Measurements from ENCODE around the gene UMAD1. TPM values are rescaled to one million over a fixed set of nuclear protein-coding genes. Genes with fewer than 3 reads are reported as not detected.

The UMAD1 gene
- total RNA-seq, 2 donors from 2014 or later = 10.9 to 15.0 TPM

GRCh38 chr7:7703427-7703826 lies 62.9 kb downstream of the UMAD1 start:
- Mint-ChIP-seq H3K27ac (no peak overlapping the region), H3K4me3 (no peak overlapping the region), H3K27me3 (no peaks in the 10 kb centered on the region), H3K36me3 (ENCODE audit: low read depth) (peaks cover 5% of the 10 kb centered on the region), H3K4me1 (peaks cover 16% of the 10 kb centered on the region)
- DNase-seq (no peak), ATAC-seq (no peak)
- H3K9me3 ChIP-seq (ENCODE audit: control insufficient read depth, low read length, poor library complexity, severe bottlenecking) = no peaks in the 10 kb centered on the region

- peaks cover 5% of the 10 kb centered on the region for H3K36me3 Mint-ChIP-seq (ENCODE audit: low read depth)
These were observed 64.3 kb downstream of the UMAD1 start for GRCh38 chr7:7704867-7705266.

GRCh38 chr7:7705318-7705717 lies 64.8 kb downstream of the UMAD1 start:
- Mint-ChIP-seq H3K4me3 (no peak overlapping the region), H3K36me3 (ENCODE audit: low read depth) (peaks cover 5% of the 10 kb centered on the region), H3K4me1 (peaks cover 24% of the 10 kb centered on the region), H3K27me3 (no peaks in the 10 kb centered on the region), H3K27ac (no peak overlapping the region)
- no peaks in the 10 kb centered on the region for H3K9me3 ChIP-seq (ENCODE audit: control insufficient read depth, low read length, poor library complexity, severe bottlenecking)
- ATAC-seq = no peak
- no peak for DNase-seq

More at GRCh38 chr7:7704867-7705266, 64.3 kb downstream of the UMAD1 start:
- H3K4me3 Mint-ChIP-seq = no peak overlapping the region
- DNase-seq (no peak), ATAC-seq (no peak)
- H3K27ac Mint-ChIP-seq = no peak overlapping the region
- H3K4me1 Mint-ChIP-seq = peaks cover 19% of the 10 kb centered on the region
- no peaks in the 10 kb centered on the region for H3K27me3 Mint-ChIP-seq
- no peaks in the 10 kb centered on the region for H3K9me3 ChIP-seq (ENCODE audit: control insufficient read depth, low read length, poor library complexity, severe bottlenecking)

- ATAC-seq (no peak), DNase-seq (no peak)
- Mint-ChIP-seq H3K4me3 (no peak overlapping the region), H3K36me3 (ENCODE audit: low read depth) (peaks cover 5% of the 10 kb centered on the region), H3K27ac (no peak overlapping the region), H3K4me1 (peaks cover 25% of the 10 kb centered on the region), H3K27me3 (no peaks in the 10 kb centered on the region)
- H3K9me3 ChIP-seq (ENCODE audit: control insufficient read depth, low read length, poor library complexity, severe bottlenecking) = no peaks in the 10 kb centered on the region
These were observed 65.6 kb downstream of the UMAD1 start for GRCh38 chr7:7706101-7706511.

- no peak overlapping the region for H3K4me3 Mint-ChIP-seq
- H3K36me3 Mint-ChIP-seq (ENCODE audit: low read depth) = peaks cover 5% of the 10 kb centered on the region
- DNase-seq (no peak), ATAC-seq (no peak)
- H3K27me3 Mint-ChIP-seq = no peaks in the 10 kb centered on the region
- no peaks in the 10 kb centered on the region for H3K9me3 ChIP-seq (ENCODE audit: control insufficient read depth, low read length, poor library complexity, severe bottlenecking)
- H3K4me1 Mint-ChIP-seq = peaks cover 21% of the 10 kb centered on the region
- no peak overlapping the region for H3K27ac Mint-ChIP-seq
These were observed 66.1 kb downstream of the UMAD1 start for GRCh38 chr7:7706556-7707172.

- H3K4me3 Mint-ChIP-seq = no peak overlapping the region
- peaks cover 22% of the 10 kb centered on the region for H3K4me1 Mint-ChIP-seq
- no peak for ATAC-seq
- DNase-seq = no peak
- no peaks in the 10 kb centered on the region for H3K27me3 Mint-ChIP-seq
- H3K9me3 ChIP-seq (ENCODE audit: control insufficient read depth, low read length, poor library complexity, severe bottlenecking) = no peaks in the 10 kb centered on the region
- H3K27ac Mint-ChIP-seq = no peak overlapping the region
- peaks cover 5% of the 10 kb centered on the region for H3K36me3 Mint-ChIP-seq (ENCODE audit: low read depth)
These were observed 66.7 kb downstream of the UMAD1 start for GRCh38 chr7:7707246-7707645.

GRCh38 chr7:7707806-7708205 lies 67.3 kb downstream of the UMAD1 start:
- peaks cover 22% of the 10 kb centered on the region for H3K4me1 Mint-ChIP-seq
- DNase-seq (no peak), ATAC-seq (no peak)
- no peaks in the 10 kb centered on the region for H3K27me3 Mint-ChIP-seq
- no peak overlapping the region for H3K27ac Mint-ChIP-seq
- H3K36me3 Mint-ChIP-seq (ENCODE audit: low read depth) = peaks cover 5% of the 10 kb centered on the region
- H3K9me3 ChIP-seq (ENCODE audit: control insufficient read depth, low read length, poor library complexity, severe bottlenecking) = no peaks in the 10 kb centered on the region
- H3K4me3 Mint-ChIP-seq = no peak overlapping the region

GRCh38 chr7:7709291-7709690 lies 68.7 kb downstream of the UMAD1 start:
- ATAC-seq (no peak), DNase-seq (no peak)
- no peaks in the 10 kb centered on the region for H3K9me3 ChIP-seq (ENCODE audit: control insufficient read depth, low read length, poor library complexity, severe bottlenecking)
- H3K36me3 Mint-ChIP-seq (ENCODE audit: low read depth) = peaks cover 3% of the 10 kb centered on the region
- no peaks in the 10 kb centered on the region for H3K27me3 Mint-ChIP-seq
- no peak overlapping the region for H3K4me3 Mint-ChIP-seq
- H3K27ac Mint-ChIP-seq = peak overlapping the region; percentile 3
- peaks cover 24% of the 10 kb centered on the region for H3K4me1 Mint-ChIP-seq

GRCh38 chr7:7710469-7710868 lies 69.9 kb downstream of the UMAD1 start:
- DNase-seq (no peak), ATAC-seq (no peak)
- Mint-ChIP-seq H3K4me1 (peaks cover 23% of the 10 kb centered on the region), H3K4me3 (no peak overlapping the region), H3K27me3 (no peaks in the 10 kb centered on the region), H3K27ac (peak overlapping the region; percentile 3), H3K36me3 (ENCODE audit: low read depth) (peaks cover 3% of the 10 kb centered on the region)
- H3K9me3 ChIP-seq (ENCODE audit: control insufficient read depth, low read length, poor library complexity, severe bottlenecking) = no peaks in the 10 kb centered on the region

GRCh38 chr7:7713730-7714129 lies 73.2 kb downstream of the UMAD1 start:
- H3K4me3 Mint-ChIP-seq = no peak overlapping the region
- peak overlapping the region; percentile 79 for H3K27ac Mint-ChIP-seq
- ATAC-seq (no peak), DNase-seq (no peak)
- no peaks in the 10 kb centered on the region for H3K9me3 ChIP-seq (ENCODE audit: control insufficient read depth, low read length, poor library complexity, severe bottlenecking)
- no peaks in the 10 kb centered on the region for H3K27me3 Mint-ChIP-seq
- H3K36me3 Mint-ChIP-seq (ENCODE audit: low read depth) = no peaks in the 10 kb centered on the region
- peaks cover 24% of the 10 kb centered on the region for H3K4me1 Mint-ChIP-seq

GRCh38 chr7:7718492-7718891 lies 77.9 kb downstream of the UMAD1 start, which contains the start of gene RPA3:
Gene RPA3, minus strand, starts transcription at chr7:7718607. Its CDS starts 78,189 bp downstream, at chr7:7640418.
- no peak within 1 kb of the TSS for H3K4me3 Mint-ChIP-seq
- peaks cover 5% of the 10 kb centered on the region for H3K4me1 Mint-ChIP-seq
- no peaks in the 10 kb centered on the region for H3K9me3 ChIP-seq (ENCODE audit: control insufficient read depth, low read length, poor library complexity, severe bottlenecking)
- H3K27ac Mint-ChIP-seq = no peak within 1 kb of the TSS
- peaks cover 2% of the 10 kb centered on the region for H3K36me3 Mint-ChIP-seq (ENCODE audit: low read depth)
- H3K27me3 Mint-ChIP-seq = no peaks in the 10 kb centered on the region
- ATAC-seq (no peak), DNase-seq (no peak)

- ATAC-seq (peak; percentile 63), DNase-seq (no peak)
- no peak overlapping the region for H3K27ac Mint-ChIP-seq
- H3K4me3 Mint-ChIP-seq = no peak overlapping the region
- peaks cover 2% of the 10 kb centered on the region for H3K36me3 Mint-ChIP-seq (ENCODE audit: low read depth)
- H3K27me3 Mint-ChIP-seq = no peaks in the 10 kb centered on the region
- no peaks in the 10 kb centered on the region for H3K9me3 ChIP-seq (ENCODE audit: control insufficient read depth, low read length, poor library complexity, severe bottlenecking)
- H3K4me1 Mint-ChIP-seq = peaks cover 4% of the 10 kb centered on the region
These were observed 78.7 kb downstream of the UMAD1 start for GRCh38 chr7:7719236-7719635.

GRCh38 chr7:7720193-7720592 lies 79.6 kb downstream of the UMAD1 start:
- no peaks in the 10 kb centered on the region for H3K9me3 ChIP-seq (ENCODE audit: control insufficient read depth, low read length, poor library complexity, severe bottlenecking)
- DNase-seq = no peak
- Mint-ChIP-seq H3K4me1 (peaks cover 2% of the 10 kb centered on the region), H3K36me3 (ENCODE audit: low read depth) (peaks cover 2% of the 10 kb centered on the region), H3K27me3 (no peaks in the 10 kb centered on the region), H3K27ac (no peak overlapping the region), H3K4me3 (no peak overlapping the region)
- ATAC-seq = no peak
